HS-5 (cell line): ENCODE results near the gene DTNA.

Experiments used
- DNase-seq: peaks from one replicate; pipeline ENCODE4 v3.0.0-alpha.2; 2012; ENCODE audit warnings: low read depth

DTNA gene

GRCh38 chr18:34772887-34773286 lies 62.8 kb downstream of the DTNA start:
- no peak for DNase-seq

GRCh38 chr18:34773378-34773777 lies 63.3 kb downstream of the DTNA start:
- no peak for DNase-seq

- DNase-seq, result no peak
These were observed 64.1 kb downstream of the DTNA start for GRCh38 chr18:34773961-34774766.

- DNase-seq, result no peak
These were observed 65.4 kb downstream of the DTNA start for GRCh38 chr18:34775461-34775860.

- no peak for DNase-seq
These were observed 69.0 kb downstream of the DTNA start for GRCh38 chr18:34779112-34779511.

GRCh38 chr18:34780856-34781255 lies 70.8 kb downstream of the DTNA start:
- no peak for DNase-seq

- no peak for DNase-seq
These were observed 73.4 kb downstream of the DTNA start for GRCh38 chr18:34783501-34783900.

GRCh38 chr18:34786162-34786741 lies 76.2 kb downstream of the DTNA start:
- DNase-seq, result no peak

- no peak for DNase-seq
These were observed 77.9 kb downstream of the DTNA start for GRCh38 chr18:34787931-34788532.

GRCh38 chr18:34789768-34790344 lies 79.8 kb downstream of the DTNA start:
- DNase-seq, result no peak

GRCh38 chr18:34794348-34794747 lies 84.2 kb downstream of the DTNA start:
- DNase-seq, result no peak

GRCh38 chr18:34795070-34795732 lies 85.1 kb downstream of the DTNA start:
- DNase-seq, result no peak

- DNase-seq, result no peak
These were observed 86.0 kb downstream of the DTNA start for GRCh38 chr18:34796035-34796657.

GRCh38 chr18:34799291-34799690 lies 89.2 kb downstream of the DTNA start:
- no peak for DNase-seq

- DNase-seq, result no peak
These were observed 90.3 kb downstream of the DTNA start for GRCh38 chr18:34800381-34800780.

GRCh38 chr18:34801774-34802173 lies 91.7 kb downstream of the DTNA start:
- DNase-seq, result no peak

- no peak for DNase-seq
These were observed 92.9 kb downstream of the DTNA start for GRCh38 chr18:34802959-34803358.

GRCh38 chr18:34803877-34804400 lies 93.8 kb downstream of the DTNA start:
- no peak for DNase-seq

GRCh38 chr18:34805103-34805877 lies 95.2 kb downstream of the DTNA start:
- no peak for DNase-seq

GRCh38 chr18:34805878-34806351 lies 95.8 kb downstream of the DTNA start:
- no peak for DNase-seq

- no peak for DNase-seq
These were observed 96.4 kb downstream of the DTNA start for GRCh38 chr18:34806527-34806926.
